ENCODE results near the gene PRR36.
"Not testable (repeated sequence)": the region's sequence is repeated elsewhere in the genome, so short reads cannot be mapped to it uniquely, and the experiment has no call there.

PRR36 gene

DNA sequence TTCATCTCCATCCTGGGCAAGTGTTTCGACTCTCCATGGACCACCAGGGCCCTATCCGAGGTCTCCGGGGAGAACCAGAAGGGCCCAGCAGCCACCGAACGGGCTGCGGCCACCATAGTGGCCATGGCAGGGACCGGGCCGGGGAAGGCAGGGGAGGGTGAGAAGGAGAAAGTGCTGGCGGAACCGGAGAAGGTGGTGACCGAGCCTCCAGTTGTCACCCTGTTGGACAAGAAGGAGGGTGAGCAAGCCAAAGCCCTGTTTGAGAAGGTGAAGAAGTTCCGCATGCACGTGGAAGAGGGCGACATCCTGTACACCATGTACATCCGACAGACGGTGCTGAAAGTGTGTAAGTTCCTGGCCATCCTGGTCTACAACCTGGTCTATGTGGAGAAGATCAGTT lies 24.8 kb upstream of the PRR36 start:
- no peak for DNase-seq (ENCODE audit: low read depth)

DNA sequence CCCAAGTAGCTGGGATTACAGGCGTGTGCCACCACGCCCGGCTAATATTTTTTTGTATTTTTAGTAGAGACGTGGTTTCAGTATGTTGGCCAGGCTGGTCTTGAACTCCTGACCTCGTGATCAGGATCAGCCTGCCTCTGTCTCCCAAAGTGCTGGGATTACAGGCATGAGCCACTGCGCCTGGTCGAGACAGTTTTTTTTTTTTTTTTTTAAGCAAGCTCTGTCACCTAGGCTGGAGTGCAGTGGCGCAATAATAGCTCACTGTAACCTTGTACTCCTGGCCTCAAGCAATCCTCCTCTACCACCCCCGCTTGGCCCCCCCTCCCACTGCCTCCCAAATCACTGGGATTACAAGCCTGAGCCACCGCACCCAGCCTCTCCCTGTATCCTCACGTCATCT lies 23.1 kb upstream of the PRR36 start:
- no peak for DNase-seq (ENCODE audit: low read depth)

DNA sequence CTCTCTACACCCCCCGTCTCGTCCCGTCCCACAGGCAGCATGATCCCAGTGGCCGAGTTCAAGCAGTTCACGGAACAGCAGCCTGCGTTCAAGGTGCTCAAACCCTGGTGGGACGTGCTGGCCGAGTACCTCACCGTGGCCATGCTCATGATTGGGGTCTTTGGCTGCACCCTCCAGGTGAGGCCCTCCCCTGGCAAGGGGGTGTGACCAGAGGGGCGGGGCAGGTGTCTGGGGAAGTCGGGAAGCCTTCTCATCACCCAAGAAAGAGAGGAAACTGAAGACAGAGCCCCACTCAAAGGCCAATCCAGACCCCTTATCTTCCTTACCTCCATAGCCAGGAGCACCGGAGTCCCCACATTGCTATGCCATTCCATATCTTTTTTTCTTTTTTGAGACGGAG lies 21.4 kb upstream of the PRR36 start:
- DNase-seq (ENCODE audit: low read depth) = no peak

DNA sequence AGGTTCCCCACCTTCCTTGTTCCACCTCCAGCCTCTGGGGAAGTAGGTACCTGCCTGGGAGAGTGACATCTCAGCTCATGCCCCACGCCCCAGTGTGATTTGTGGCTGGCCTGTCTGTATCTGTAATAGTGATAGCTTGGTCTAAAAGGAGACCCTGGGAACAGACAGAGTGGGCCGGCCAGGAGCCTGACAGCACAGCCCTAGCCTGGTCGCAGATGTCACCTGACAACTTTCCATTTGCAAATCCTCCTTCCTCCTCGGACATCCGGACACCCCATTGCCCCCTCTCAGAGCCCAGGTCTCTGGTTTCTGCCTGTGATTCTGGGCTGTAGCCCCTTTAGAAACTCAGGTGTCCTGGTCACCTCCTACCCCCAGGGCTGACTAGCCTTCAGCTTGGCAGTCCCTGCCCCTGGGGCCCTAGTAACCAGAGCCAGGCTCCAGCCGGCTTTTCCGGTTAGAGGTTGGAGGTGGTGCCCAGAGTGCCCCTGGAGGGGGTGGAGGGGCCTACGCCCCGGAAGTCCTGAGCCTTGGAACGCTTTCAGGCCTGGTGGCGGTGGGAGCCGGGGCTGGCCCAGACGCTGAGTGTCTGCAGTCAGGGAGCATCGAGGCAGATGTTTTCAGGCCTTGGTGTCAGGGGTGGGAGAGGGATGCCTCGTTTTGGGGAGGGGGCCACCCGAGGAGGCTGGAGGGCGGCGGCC lies 20.6 kb upstream of the PRR36 start:
- no peak for DNase-seq (ENCODE audit: low read depth)

DNA sequence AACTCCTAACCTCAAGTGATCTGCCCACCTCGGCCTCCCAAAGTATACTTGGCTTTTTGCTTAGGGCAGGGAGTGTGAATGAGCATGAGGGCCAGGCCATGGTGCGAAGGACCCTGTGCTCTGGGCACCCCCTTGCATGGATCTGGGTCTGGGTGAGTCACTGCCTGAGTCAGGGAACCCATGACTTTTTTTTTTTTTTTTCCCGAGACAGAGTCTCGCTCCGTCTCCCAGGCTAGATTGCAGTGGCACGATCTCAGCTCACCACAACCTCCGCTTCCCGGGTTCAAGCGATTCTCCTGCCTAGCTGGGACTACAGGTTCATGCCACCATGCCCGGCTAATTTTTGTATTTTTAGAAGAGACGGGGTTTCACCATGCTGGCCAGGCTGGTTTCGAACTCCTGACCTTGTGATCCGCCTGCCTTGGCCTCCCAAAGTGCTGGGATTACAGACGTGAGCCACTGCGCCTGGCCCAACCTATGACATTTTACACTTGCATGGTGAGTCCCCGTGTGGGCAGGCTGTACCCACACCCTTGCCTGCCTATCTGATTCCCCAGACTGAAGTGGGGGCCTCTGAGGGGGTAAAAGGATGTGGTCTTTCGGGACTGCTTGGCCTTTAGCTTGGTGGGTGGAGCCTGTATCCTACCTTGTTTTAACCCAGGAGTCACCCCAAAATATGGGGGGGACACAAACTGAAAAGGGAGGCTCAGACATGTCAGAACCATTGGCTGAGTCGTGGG lies 19.3 kb upstream of the PRR36 start:
- not testable (repeated sequence) for DNase-seq (ENCODE audit: low read depth)

DNA sequence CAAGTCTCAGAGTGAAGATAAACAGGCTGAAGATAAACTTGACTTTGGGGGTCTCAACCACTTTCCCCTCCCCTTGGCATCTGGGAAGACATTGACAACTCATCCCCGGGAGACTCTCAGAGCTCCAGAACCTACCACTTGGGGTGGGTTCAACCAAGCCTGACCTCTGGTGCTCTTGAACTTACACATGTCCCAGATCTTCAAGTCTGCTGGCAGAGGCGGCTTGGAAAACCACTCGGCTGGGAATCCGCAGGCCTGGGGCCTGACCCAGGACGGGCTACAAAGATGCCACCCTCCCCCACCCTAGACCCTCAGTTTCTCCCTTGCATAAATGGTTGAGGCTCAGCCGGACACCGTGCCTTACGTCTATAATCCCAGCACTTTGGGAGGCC lies 14.6 kb upstream of the PRR36 start:
- no peak for DNase-seq (ENCODE audit: low read depth)

DNA sequence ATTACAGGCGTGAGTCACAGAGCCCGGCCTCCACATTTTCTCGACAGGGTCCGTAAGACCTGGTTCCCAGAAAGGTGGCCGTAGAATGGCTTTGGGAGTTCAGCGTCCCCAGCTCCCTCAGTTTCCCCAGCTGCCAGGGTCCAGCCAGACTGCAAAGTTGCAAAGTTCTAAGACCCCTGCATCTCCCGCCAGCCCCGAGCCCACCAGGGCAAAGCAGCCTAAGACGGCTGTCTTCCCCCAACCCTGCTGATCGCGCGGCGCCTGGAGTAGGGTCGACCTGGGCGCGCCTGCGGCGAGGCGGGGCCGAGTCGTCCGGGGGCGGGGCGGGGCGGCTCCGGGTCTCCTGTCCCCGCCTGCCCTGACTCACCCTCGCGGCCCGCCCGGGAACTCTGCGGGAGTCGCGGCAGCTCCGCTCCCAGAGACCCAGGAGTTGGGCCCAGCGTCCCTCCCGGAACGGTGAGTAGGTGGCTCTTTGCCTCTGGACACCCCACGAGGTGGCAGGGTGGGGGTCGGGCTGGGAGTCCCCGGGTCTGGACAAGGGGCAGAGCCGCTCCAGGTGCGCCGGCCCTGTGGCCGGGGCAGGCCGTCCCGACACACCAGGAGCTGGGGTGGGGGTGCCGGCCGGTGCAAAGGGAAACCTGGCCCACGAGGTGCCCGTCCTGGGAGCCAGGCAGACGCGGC lies 14.1 kb upstream of the PRR36 start, which contains the start of gene LRRC8E:
Gene LRRC8E (plus strand): TSS at position 366 of the 681 bp plus-strand sequence. CDS start 7,094 bp downstream, outside the sequence.
- DNase-seq (ENCODE audit: low read depth) = no peak

DNA sequence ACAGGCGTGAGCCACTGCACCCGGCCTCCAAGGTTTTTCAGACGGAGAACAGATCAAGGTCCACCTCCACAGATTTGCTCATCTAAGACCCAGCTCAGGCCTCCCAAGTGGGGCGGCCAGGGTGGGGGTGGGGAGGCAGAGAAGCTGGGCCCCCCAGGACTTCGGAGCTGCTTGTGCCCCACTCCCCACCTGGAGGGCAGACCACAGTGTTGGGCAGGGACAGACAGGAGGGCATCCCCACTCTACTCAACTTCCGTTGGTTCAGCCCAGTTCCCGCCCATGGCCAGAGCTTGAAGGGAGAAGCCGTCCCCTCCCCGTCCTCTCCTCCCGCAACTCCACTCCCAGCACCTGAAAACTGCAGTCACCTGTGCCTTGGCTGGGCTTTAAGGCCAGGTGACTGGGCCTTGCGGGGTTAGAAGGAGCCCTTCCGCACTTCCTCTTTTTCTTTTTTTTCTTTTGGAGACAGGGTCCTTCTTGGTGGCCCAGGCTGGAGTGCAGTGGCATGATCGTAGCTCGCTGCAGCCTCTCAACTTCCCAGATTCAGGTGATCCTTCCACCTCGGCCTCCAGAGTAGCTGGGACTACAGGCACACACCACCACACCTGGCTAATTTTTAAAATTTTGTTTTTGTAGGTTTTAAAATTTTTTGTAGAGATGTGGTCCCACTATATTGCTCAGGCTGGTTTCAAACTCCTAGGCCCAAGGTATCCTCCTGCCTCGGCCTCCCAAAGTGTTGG lies 13.4 kb upstream of the PRR36 start:
- DNase-seq (ENCODE audit: low read depth) = no peak

DNA sequence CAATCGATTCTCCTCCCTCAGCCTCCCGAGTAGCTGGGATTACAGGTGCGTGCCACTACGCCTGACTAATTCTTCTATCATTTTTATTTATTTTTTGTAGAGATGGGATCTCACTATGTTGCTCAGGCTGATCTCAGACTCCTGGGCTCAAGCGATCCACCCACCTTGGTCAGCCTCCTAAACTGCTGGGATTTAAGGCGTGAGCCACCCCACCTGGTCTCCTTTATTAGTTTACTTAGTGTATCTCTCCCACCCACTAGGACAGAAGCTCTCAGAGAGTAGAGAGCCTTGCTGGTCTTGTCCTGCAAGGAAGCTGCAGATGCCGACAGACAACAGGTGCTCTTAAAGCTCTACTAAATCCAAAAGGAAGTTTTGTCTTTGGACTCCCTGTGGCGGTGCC lies 11.6 kb upstream of the PRR36 start:
- no peak for DNase-seq (ENCODE audit: low read depth)

DNA sequence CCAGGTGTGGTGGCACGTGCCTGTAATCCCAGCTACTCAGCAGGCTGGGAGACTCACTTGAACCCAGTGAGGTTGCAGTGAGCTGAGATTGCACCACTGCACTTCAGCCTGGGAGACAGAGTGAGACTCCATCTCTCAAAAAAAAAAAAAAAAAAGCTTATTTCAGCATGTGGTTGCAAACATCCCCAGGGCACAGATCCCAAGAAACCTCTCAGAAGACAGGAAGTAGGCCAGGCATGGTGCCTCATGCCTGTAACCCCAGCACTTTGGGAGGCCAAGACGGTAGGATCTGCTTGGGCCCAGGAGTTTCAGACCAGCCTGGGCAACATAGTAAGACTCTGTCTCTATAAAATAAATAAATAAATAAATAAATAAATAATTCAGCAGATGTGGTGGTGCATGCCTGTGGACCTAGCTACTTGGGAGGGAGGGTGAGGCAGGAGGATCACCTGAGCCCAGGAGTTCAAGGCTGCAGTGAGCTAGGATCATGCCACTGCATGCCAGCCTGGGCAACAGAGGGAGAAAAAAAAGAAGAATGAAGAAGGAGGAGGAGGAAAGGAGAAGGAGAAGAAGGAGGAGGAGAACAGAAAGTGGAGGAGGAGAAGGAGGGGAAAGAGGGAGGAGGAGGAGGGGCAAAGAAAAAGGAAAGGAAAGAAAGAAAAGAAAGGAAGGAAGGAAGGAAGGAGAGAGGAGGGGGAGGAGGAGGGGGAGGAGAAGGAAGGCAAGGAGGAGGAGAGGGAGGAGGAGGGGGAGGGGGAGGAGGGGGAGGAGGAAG lies 9.8 kb upstream of the PRR36 start:
- no peak for DNase-seq (ENCODE audit: low read depth)

DNA sequence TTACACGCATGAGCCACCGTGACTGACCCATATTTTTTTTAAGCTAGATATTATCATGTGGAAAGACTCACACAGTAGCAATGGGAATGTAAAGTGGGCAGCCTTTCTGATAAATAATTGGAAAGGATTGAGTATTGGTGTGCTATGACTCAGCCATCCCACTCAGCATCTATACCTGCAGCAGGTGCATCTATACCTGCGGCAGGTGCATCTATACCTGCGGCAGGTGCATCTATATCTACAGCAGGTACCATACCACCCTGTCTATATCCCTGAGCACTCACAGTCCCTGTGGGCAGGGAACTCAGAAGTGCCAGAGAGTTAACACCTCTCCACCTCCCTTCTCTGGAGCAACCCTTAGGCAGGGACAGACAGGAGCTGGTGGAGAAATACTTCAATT lies 8.9 kb upstream of the PRR36 start:
- no peak for DNase-seq (ENCODE audit: low read depth)

DNA sequence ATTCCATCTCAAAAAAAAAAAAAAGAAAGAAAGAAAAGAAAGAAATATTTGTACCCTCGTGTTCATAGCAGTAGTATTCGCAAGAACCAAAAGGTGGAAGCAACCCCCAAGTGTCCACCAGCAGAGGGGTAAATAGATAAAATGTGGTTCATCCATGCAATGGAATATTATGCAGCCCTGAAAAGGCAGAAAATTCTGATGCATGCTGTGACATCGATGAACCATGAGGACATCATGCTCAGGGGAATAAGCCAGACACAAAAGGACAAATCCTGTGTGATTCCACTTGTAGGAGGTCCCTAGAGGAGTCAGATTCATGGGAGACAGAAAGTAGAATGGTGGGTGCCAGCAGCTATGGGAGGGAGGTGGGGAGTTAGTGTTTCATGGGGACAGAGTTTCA lies 7.7 kb upstream of the PRR36 start:
- no peak for DNase-seq (ENCODE audit: low read depth)

DNA sequence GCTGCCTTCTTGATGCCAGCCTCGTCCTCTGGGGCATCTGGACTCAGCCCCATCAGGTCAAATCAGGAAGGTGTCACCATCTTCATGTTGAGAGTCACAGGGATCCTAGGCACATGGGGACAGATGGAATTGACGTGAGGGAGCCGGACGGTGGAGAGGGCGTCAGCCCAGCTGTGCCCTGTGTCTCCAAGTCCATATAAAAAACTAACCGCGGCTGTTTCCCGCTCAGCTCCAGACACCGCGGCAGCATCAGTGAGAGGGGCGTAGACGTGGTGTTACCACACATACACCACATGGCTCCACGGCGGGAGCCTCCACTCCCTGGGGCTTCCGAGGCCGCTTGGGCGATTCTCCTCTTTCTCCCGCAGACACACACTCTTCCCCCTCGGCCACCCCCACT lies 5.6 kb upstream of the PRR36 start:
- DNase-seq (ENCODE audit: low read depth) = no peak

DNA sequence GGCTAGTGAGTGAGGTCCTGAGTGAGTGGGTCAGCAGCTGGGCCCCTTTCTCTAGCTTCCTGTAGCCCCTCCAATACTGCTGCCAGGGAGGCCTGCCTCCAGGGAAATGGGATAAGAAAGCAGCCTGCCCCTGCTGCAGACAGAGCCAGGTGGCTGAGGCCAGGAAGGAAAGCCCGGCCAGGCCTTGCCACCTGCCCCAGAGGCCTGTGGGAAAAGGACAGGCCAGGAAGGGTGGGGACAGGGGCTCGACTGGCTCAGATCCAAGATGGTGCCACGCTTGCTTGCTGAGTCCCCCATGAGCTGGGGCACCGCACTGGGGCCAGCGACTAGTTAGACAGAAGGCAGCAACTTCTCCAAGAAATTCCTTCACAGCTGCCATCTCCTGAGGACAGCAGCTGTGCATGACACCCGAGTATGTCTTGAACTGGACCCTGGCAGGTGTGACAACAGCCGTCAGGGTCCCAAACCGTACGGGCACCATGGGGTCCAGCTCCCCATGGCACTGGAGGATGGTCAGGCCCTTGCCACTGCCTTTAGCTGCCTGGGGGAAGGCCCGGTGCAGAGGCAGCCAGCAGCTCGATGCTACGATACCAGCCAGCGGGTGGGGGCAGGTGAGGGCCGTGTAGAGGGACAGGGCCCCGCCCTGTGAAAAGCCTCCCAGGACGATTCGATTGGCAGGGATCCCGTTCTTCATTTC lies 5.1 kb upstream of the PRR36 start:
- DNase-seq (ENCODE audit: low read depth) = no peak

DNA sequence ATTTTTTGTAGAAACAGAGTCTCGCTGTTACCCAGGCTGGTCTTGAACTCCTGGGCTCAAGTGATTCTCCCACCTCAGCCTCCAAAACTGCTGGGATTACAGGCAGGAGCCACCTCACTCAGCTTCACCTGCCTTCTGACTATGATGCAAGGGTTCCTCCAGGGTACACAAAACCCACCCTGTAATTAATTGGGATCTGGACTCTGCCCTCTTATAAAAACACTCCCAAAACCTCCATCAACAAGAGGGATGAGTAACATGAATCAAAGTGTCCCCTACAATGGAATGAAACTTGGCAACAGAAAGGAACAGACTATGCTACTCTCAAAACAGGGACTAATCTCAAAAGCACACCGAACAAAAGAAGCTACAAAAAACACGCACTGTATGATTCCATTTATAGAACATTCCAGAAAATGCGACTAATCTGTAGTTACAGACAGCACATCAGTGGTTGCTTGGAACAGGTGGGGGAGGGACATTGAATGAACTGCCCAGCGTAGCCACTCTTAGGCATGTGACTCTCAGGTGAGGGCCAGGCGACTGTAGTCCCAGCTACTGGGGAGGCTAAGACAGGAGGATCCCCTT lies 3.2 kb upstream of the PRR36 start:
- DNase-seq (ENCODE audit: low read depth) = no peak

DNA sequence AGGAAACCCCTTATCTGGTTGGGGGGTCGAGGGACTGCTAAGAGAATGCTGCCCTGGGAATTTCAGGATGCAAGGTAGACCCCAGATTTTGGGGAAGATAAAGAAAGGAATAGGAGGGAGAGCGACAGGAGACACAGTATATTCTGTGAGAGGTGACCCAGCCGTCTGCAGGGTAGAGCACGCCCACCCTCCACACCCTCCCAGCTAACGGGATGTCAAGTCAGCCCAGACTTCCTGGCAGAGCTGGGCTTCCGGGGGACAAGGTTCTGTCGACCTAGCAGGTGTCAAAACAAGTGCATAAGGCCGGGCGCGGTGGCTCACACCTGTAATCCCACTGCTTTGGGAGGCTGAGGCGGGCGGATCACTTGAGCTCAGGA lies 695 bp upstream of the PRR36 start:
- DNase-seq (ENCODE audit: low read depth) = no peak

DNA sequence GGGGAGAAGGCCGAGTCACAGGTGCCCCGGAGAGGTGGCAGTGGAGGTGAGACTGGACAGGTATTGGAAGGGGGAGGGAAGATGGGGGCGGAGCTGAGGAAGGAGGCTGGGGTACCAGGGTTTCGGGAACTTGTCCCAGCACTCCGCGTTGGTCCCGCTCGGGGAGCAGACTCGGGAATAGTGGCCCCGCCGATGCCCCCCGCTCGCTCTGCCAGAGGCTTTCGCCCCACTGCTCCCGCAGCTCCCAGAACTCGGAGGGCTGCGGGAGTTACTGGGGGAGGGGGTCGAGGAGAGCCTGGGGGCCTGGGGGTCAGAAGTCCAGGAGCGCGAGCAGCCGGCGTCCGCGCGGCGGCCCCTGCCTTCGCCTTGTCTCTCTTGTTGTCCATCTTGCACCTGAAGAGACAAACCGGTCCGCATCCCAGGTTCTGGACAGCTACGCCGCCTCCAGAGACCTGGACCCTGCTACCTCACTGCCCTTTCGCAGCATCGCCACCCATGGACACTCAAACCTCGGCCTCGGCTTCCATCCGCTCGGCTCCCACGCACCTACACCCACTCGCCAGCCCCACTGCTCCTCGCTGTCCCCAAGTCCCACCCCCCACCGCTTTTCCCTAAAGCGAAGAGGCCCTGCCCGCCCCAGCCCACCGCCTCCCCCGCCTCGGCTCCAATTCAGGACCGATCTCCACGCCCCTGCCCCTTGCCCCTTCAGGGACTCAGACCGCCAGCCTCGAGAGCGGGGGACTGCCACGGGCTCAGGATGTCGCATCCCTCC lies 700 bp downstream of the PRR36 start:
- no peak for DNase-seq (ENCODE audit: low read depth)

DNA sequence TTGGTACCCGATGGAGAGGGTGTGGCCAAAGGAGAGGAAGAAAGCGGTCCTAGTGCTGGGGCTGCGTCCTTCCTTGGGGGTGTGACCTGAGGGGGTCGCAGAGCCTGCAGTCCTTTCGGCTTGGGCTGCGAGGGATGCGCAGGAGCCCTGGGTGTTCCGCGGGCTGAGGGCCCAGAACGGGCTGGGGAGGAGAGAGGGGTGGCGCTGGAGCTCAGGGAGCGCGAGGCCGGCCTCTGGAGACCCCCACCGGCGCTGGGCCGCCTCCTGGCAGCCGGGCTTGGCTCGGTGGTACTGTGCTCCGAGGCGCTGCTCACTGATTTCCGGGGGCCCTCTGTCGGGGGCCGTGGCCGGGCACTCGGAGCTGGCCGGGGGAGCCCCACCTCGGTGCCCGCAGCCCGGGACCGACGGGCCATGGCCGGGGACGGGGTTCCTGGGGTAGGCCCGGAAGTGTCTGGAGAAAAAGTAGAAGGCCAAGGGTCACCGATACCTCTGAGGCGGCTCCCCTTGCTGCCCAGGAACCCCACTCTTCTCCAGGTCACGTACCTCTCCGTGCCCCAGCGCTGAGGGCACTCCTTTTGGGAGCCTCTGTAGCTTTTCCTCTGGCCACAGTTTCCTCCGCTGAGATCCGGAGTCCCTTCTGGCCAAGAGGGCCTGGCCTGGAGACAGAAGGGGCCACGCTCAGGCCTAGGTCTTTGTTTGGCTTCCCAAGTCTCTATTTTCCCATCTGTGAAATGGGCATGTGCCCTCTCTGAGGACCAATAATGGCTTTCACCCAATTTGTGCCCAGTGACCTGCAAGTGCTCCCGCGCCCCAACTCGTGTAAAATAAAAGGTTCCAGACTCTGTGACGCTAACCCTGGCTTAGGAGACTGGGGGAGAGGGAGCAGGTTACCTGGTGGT lies 1.6 kb downstream of the PRR36 start:
- no peak for DNase-seq (ENCODE audit: low read depth)
